HG03139 (cell line): ENCODE data around the gene KRTAP21-3.

Experiments
- ATAC-seq: cut with Tn5 transposase; IDR thresholded peaks from one replicate; pipeline ENCODE4 v1.9.1; 2021; ENCODE audit not compliant: unreplicated experiment

The KRTAP21-3 gene

DNA sequence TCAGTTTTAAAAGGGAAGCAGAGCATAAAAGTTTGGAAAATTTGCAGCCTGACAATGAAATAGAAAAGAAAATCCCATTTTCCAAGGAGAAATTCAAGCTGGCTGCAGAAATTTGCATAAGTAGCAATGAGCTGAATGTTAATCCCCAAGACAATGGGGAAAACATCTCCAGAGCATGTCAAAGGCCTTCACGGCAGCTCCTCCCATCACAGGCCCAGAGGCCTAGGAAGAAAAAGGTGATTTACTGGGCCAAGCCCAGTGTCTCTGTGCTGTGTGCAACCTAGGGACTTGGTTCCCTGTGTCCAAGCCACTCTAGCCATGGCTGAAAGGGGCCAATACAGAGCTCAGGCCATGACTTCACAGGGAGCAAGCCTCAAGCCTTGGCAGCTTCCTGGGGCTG is 49.8 kb downstream of the KRTAP21-3 start:
- ATAC-seq: no peak
